Peyer's patch (tissue), 4 donors: ENCODE data around the gene NCOA6.

Experiments used
- POLR2A ChIP-seq, 2 donors: fragments of 450-650 bp; IDR thresholded peaks; one replicate each; pipeline ENCODE4 v1.5.1; 2017; ENCODE audit warnings: antibody characterized with exemption in 2 of 2, mild to moderate bottlenecking in 2 of 2, moderate library complexity in 2 of 2
- TF ChIP-seq, protein P1 (sequence below), 6 experiments: fragments of 450-650 bp in 4 of 6; fragments of 200-600 bp in 2 of 6; sonication (generic) in 1 of 6; IDR thresholded peaks; one replicate each; pipeline ENCODE4 v1.5.1; 2017 to 2019; ENCODE audit warnings: antibody characterized with exemption in 6 of 6, mild to moderate bottlenecking in 3 of 6, moderate library complexity in 1 of 6

DNA sequence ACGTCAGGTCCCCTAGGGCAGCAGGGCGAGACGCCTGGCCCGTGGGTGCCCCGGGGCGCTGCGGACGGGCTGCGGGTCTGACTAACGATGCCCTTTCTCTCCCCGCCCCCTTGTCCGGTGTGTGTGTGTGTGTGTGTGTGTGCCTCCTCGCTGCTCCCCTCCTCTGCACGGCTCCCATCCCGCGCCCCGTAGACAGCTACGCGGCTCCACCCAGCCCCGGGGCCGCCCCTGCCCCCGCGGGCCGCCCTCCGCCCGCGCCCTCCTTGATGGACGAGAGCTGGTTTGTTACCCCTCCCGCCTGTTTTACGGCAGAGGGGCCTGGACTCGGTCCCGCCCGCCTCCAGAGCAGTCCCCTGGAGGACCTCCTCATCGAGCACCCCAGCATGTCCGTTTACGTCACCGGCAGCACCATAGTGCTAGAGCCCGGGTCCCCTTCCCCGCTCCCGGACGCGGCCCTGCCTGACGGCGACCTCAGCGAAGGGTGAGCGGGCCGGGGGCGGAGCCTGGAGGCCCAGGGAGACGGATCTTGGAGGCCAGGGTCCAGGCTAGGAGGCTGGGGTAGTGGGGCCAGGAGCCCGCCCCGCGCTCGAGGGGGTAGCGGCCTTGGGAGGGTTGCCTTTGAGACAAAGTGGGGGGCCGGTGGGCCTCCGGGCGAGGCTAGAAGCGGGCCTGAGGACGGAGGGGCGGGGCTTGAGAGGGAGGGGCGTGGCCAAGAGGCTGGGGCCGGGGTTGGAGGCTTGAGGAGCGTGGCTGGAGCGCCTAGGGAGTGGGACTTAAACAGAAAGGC is 116.2 kb downstream of the NCOA6 start:
- TF ChIP-seq POLR2A (IDR thresholded peaks at IDR 0.05): no peak
- TF ChIP-seq, protein P1, sequence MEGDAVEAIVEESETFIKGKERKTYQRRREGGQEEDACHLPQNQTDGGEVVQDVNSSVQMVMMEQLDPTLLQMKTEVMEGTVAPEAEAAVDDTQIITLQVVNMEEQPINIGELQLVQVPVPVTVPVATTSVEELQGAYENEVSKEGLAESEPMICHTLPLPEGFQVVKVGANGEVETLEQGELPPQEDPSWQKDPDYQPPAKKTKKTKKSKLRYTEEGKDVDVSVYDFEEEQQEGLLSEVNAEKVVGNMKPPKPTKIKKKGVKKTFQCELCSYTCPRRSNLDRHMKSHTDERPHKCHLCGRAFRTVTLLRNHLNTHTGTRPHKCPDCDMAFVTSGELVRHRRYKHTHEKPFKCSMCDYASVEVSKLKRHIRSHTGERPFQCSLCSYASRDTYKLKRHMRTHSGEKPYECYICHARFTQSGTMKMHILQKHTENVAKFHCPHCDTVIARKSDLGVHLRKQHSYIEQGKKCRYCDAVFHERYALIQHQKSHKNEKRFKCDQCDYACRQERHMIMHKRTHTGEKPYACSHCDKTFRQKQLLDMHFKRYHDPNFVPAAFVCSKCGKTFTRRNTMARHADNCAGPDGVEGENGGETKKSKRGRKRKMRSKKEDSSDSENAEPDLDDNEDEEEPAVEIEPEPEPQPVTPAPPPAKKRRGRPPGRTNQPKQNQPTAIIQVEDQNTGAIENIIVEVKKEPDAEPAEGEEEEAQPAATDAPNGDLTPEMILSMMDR (IDR thresholded peaks at IDR 0.05): peak in 1 of 6 experiments; percentile 1
